Measurements from ENCODE around the gene S1PR4. TPM values are rescaled to one million over a fixed set of nuclear protein-coding genes. Genes with fewer than 3 reads are reported as not detected.

The S1PR4 gene, protein sequence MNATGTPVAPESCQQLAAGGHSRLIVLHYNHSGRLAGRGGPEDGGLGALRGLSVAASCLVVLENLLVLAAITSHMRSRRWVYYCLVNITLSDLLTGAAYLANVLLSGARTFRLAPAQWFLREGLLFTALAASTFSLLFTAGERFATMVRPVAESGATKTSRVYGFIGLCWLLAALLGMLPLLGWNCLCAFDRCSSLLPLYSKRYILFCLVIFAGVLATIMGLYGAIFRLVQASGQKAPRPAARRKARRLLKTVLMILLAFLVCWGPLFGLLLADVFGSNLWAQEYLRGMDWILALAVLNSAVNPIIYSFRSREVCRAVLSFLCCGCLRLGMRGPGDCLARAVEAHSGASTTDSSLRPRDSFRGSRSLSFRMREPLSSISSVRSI
- total RNA-seq = not detected in 2 replicates

GRCh38 chr19:3178377-3178972, at the start of gene S1PR4:
Gene S1PR4 (plus strand): TSS chr19:3178769. CDS start chr19:3178793, 24 bp downstream.

DNA sequence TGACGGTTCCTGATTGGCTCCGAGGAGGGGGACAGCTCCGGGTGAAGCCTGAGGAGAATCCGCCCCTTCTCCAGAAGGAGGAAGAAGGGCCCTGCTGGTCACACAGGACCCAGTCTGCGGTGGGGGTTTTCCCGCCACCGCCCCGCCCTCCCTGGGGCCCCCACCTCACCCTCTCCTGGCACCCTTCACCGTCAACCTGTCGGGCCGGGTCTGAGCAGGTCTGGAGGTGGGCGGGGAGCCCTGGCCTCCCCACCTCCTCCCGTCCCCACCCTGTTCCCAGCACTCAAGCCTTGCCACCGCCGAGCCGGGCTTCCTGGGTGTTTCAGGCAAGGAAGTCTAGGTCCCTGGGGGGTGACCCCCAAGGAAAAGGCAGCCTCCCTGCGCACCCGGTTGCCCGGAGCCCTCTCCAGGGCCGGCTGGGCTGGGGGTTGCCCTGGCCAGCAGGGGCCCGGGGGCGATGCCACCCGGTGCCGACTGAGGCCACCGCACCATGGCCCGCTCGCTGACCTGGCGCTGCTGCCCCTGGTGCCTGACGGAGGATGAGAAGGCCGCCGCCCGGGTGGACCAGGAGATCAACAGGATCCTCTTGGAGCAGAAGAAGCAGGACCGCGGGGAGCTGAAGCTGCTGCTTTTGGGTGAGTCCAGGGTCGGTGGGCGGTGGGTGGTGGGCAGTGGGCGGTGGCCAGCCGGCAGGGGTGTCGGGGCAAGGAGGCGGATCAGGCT, 42.4 kb upstream of the S1PR4 start, which contains the start of gene GNA15:
Gene GNA15, plus strand, starts transcription at position 73 of the 723 bp plus-strand sequence. Its CDS starts 418 bp downstream, at position 491.

GRCh38 chr19:3185461-3186159, 7.0 kb downstream of the S1PR4 start, which contains the start of gene NCLN:
Gene NCLN (plus strand): TSS chr19:3185930. CDS start chr19:3186031, 101 bp downstream.

GRCh38 chr19:3224346-3225168, 46.0 kb downstream of the S1PR4 start, which contains the start of gene CELF5:
Gene CELF5 (plus strand): TSS chr19:3224661. CDS start chr19:3224740, 79 bp downstream.

Other genes with a start within 250 kb of the S1PR4 start
- 1.6 and 4.5 TPM in 2 replicates for gene ZNF77, start 233.8 kb upstream of the S1PR4 start, total RNA-seq
- 0.25 and 3.8 TPM in 2 replicates for gene TLE6, start 201.2 kb upstream of the S1PR4 start, total RNA-seq
- gene TLE2, start 149.5 kb upstream of the S1PR4 start, total RNA-seq = 40.4 and 61.2 TPM in 2 replicates
- gene TLE5, start 116.3 kb upstream of the S1PR4 start, total RNA-seq = 197 and 243 TPM in 2 replicates
- gene GNA11, start 84.4 kb upstream of the S1PR4 start, total RNA-seq = 48.4 and 53.4 TPM in 2 replicates
- gene GNA15, start 42.7 kb upstream of the S1PR4 start, total RNA-seq = not detected in 2 replicates
- 41.8 and 58.0 TPM in 2 replicates for gene NCLN, start 7.2 kb downstream of the S1PR4 start, total RNA-seq
- not detected in 2 replicates for gene CELF5, start 45.9 kb downstream of the S1PR4 start, total RNA-seq
- 125 and 142 TPM in 2 replicates for gene NFIC, start 187.8 kb downstream of the S1PR4 start, total RNA-seq